HL-60 (cell line): ENCODE measurements around the gene PDSS2.
"Not testable (repeated sequence)": the region's sequence is repeated elsewhere in the genome, so short reads cannot be mapped to it uniquely, and the experiment has no call there.

Experiments used
- DNase-seq, 2 experiments: peaks; one replicate each; pipeline ENCODE4 v3.0.0-alpha.2; 2010 to 2020; ENCODE audit warnings: low read depth in 1 of 2, low spot score in 1 of 2
- H3K27ac ChIP-seq: fragments of 250-450 bp; sonication (Bioruptor Pico); replicated peaks from 2 replicates; pipeline ENCODE4 v1.5.1; 2020; ENCODE audit warnings: mild to moderate bottlenecking, moderate library complexity
- H3K27me3 ChIP-seq: fragments of 250-450 bp; sonication (Bioruptor Pico); 2 replicates; pipeline ENCODE4 v1.5.1; 2021; ENCODE audit warnings: mild to moderate bottlenecking, moderate library complexity; ENCODE audit not compliant: insufficient read depth, poor library complexity, severe bottlenecking
- H3K4me3 ChIP-seq: replicated peaks from 2 replicates; pipeline ENCODE4 v1.5.1; 2011; ENCODE audit warnings: mild to moderate bottlenecking, control low read depth, low read length; ENCODE audit not compliant: insufficient read depth
- GABPA ChIP-seq: IDR thresholded peaks from 2 replicates; pipeline ENCODE4 v1.6.1; 2012; ENCODE audit warnings: low read depth
- POLR2AphosphoS5 ChIP-seq: IDR thresholded peaks from 2 replicates; pipeline ENCODE4 v1.6.1; 2012; ENCODE audit warnings: low read depth
- REST ChIP-seq: IDR thresholded peaks from 2 replicates; pipeline ENCODE4 v1.6.1; 2012; ENCODE audit warnings: low read depth; ENCODE audit not compliant: insufficient replicate concordance
- SPI1 ChIP-seq: IDR thresholded peaks from 2 replicates; pipeline ENCODE4 v1.6.1; 2012; ENCODE audit warnings: low read depth, mild to moderate bottlenecking, borderline replicate concordance
- TF ChIP-seq, protein P1 (sequence below): IDR thresholded peaks from one replicate; pipeline ENCODE4 v1.5.1; 2011; ENCODE audit warnings: low read length, control low read depth, inconsistent platforms; ENCODE audit not compliant: insufficient read depth

PDSS2 gene

GRCh38 chr6:107293350-107293749 lies 166.0 kb downstream of the PDSS2 start:
- Histone ChIP-seq H3K27ac (no peak overlapping the region), H3K4me3 (no peak overlapping the region), H3K27me3 (no peaks in the 10 kb centered on the region)
- TF ChIP-seq REST, result no peak
- DNase-seq, result no peak

DNA sequence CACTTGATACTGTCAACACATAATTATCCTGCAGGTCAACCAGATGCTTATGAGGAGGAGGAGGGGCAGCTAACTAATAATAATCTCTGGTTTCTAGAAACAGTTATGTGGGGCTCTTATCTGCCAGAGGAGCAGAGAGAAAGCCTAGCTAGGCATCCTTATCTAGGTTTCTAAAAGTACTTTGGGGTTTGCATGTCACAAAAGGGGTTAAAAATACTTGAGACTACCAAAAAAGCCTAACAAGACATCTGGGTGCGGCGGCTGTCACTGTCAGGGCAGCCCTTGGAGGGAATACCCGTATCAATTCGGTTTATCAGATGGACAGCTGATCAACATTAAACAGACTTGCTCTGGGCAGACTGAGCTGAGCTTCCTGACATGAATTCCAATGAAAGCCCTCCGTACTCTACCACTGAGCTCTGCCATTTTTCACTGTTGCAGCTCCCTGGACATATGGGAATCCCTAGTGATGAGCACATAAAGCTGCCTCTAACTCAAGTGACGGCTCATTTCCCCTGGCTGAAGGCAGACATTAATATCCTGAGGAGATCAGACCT lies 166.6 kb downstream of the PDSS2 start:
- TF ChIP-seq, protein P1, sequence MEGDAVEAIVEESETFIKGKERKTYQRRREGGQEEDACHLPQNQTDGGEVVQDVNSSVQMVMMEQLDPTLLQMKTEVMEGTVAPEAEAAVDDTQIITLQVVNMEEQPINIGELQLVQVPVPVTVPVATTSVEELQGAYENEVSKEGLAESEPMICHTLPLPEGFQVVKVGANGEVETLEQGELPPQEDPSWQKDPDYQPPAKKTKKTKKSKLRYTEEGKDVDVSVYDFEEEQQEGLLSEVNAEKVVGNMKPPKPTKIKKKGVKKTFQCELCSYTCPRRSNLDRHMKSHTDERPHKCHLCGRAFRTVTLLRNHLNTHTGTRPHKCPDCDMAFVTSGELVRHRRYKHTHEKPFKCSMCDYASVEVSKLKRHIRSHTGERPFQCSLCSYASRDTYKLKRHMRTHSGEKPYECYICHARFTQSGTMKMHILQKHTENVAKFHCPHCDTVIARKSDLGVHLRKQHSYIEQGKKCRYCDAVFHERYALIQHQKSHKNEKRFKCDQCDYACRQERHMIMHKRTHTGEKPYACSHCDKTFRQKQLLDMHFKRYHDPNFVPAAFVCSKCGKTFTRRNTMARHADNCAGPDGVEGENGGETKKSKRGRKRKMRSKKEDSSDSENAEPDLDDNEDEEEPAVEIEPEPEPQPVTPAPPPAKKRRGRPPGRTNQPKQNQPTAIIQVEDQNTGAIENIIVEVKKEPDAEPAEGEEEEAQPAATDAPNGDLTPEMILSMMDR, result no peak
- TF ChIP-seq SPI1 (no peak), REST (no peak), POLR2AphosphoS5 (no peak), GABPA (no peak)
- Histone ChIP-seq H3K4me3 (no peak overlapping the region), H3K27me3 (no peaks in the 10 kb centered on the region), H3K27ac (no peak overlapping the region)
- no peak for DNase-seq

- no peak for TF ChIP-seq GABPA
- no peak for TF ChIP-seq POLR2AphosphoS5
- no peak for TF ChIP-seq REST
- TF ChIP-seq, protein P1, result no peak
- no peak for TF ChIP-seq SPI1
- Histone ChIP-seq H3K4me3 (no peak overlapping the region), H3K27me3 (no peaks in the 10 kb centered on the region), H3K27ac (no peak overlapping the region)
- DNase-seq, result no peak
Measured at GRCh38 chr6:107290491-107290890, 168.9 kb downstream of the PDSS2 start.

- H3K27ac ChIP-seq, H3K27me3 ChIP-seq, DNase-seq, H3K4me3 ChIP-seq: not testable (repeated sequence)
Measured at GRCh38 chr6:107289258-107289657, 170.1 kb downstream of the PDSS2 start.

- H3K27ac ChIP-seq, H3K4me3 ChIP-seq, DNase-seq, H3K27me3 ChIP-seq: not testable (repeated sequence)
Measured at GRCh38 chr6:107285683-107286082, 173.7 kb downstream of the PDSS2 start.
